HG03159 (cell line): ENCODE data around the gene TTLL12.

Source experiments
- ATAC-seq: cut with Tn5 transposase; IDR thresholded peaks from one replicate; pipeline ENCODE4 v1.9.1; 2021; ENCODE audit warnings: mild to moderate bottlenecking, moderate library complexity; ENCODE audit not compliant: unreplicated experiment

TTLL12 gene

GRCh38 chr22:43216738-43217137 is 29.8 kb upstream of the TTLL12 start:
- no peak for ATAC-seq

GRCh38 chr22:43213962-43214361 is 27.0 kb upstream of the TTLL12 start:
- ATAC-seq, result no peak

- no peak for ATAC-seq
Measured at GRCh38 chr22:43213051-43213450, 26.1 kb upstream of the TTLL12 start.

- no peak for ATAC-seq
Measured at GRCh38 chr22:43212434-43212952, 25.6 kb upstream of the TTLL12 start.

- no peak for ATAC-seq
Measured at GRCh38 chr22:43211941-43212433, 25.1 kb upstream of the TTLL12 start.

- ATAC-seq, result no peak
Measured at GRCh38 chr22:43210631-43211515, 23.9 kb upstream of the TTLL12 start.

GRCh38 chr22:43209971-43210370 is 23.0 kb upstream of the TTLL12 start:
- no peak for ATAC-seq

GRCh38 chr22:43209523-43209890 is 22.6 kb upstream of the TTLL12 start:
- ATAC-seq, result no peak

GRCh38 chr22:43208703-43209522 is 22.0 kb upstream of the TTLL12 start:
- ATAC-seq, result no peak

- ATAC-seq, result no peak
Measured at GRCh38 chr22:43207849-43208702, 21.1 kb upstream of the TTLL12 start.

GRCh38 chr22:43207386-43207785 is 20.5 kb upstream of the TTLL12 start:
- ATAC-seq, result no peak

- ATAC-seq, result no peak
Measured at GRCh38 chr22:43206509-43207161, 19.7 kb upstream of the TTLL12 start.

- no peak for ATAC-seq
Measured at GRCh38 chr22:43205748-43206508, 19.0 kb upstream of the TTLL12 start.

- ATAC-seq, result no peak
Measured at GRCh38 chr22:43205261-43205691, 18.3 kb upstream of the TTLL12 start.

- no peak for ATAC-seq
Measured at GRCh38 chr22:43203471-43203981, 16.6 kb upstream of the TTLL12 start.

- no peak for ATAC-seq
Measured at GRCh38 chr22:43202756-43203410, 15.9 kb upstream of the TTLL12 start.

GRCh38 chr22:43202326-43202725 is 15.4 kb upstream of the TTLL12 start:
- no peak for ATAC-seq

GRCh38 chr22:43201486-43202219 is 14.7 kb upstream of the TTLL12 start:
- ATAC-seq, result no peak
